Stomach smooth muscle (tissue), 2 donors: ENCODE measurements around the gene NF1.
A peak's percentile ranks its signal among the peaks of the same experiment; 100 is the strongest.

ENCODE experiments used
- H3K27ac ChIP-seq: one replicate; pipeline ENCODE4 v1.7.0; 2013; ENCODE audit warnings: mild to moderate bottlenecking, low read length, inconsistent platforms
- H3K27me3 ChIP-seq, 2 donors: one replicate each; pipeline ENCODE4 v1.7.0; 2013; ENCODE audit warnings: low read length in 2 of 2; ENCODE audit not compliant: insufficient read depth in 2 of 2, control insufficient read depth in 1 of 2
- H3K36me3 ChIP-seq, 2 donors: one replicate each; pipeline ENCODE4 v1.7.0; 2013; ENCODE audit warnings: low read length in 2 of 2; ENCODE audit not compliant: control insufficient read depth in 2 of 2, insufficient read depth in 2 of 2
- H3K4me1 ChIP-seq: one replicate; pipeline ENCODE4 v1.7.0; 2013; ENCODE audit warnings: low read length; ENCODE audit not compliant: control insufficient read depth, insufficient read depth
- H3K4me3 ChIP-seq, 2 donors: one replicate each; pipeline ENCODE4 v1.7.0; 2013; ENCODE audit warnings: low read length in 2 of 2
- H3K9ac ChIP-seq, 2 donors: one replicate each; pipeline ENCODE4 v1.7.0; 2013; ENCODE audit warnings: low read length in 2 of 2, mild to moderate bottlenecking in 1 of 2
- H3K9me3 ChIP-seq, 2 donors: one replicate each; pipeline ENCODE4 v1.7.0; 2013; ENCODE audit warnings: low read length in 2 of 2; ENCODE audit not compliant: control insufficient read depth in 2 of 2
- donor health status: healthy.
- donor health status: Pancreatic carcinoma.

The NF1 gene

GRCh38 chr17:31390748-31391495 is 296.1 kb downstream of the NF1 start:
- H3K9ac ChIP-seq = no peak overlapping the region
- no peaks in the 10 kb centered on the region for H3K36me3 ChIP-seq
- no peak overlapping the region for H3K27ac ChIP-seq
- peaks cover 44 to 50% of the 10 kb centered on the region in 2 donors for H3K27me3 ChIP-seq
- H3K4me3 ChIP-seq = peak overlapping the region; percentile 40 to 55
- peaks cover 9% of the 10 kb centered on the region for H3K4me1 ChIP-seq
- H3K9me3 ChIP-seq = no peaks in the 10 kb centered on the region

DNA sequence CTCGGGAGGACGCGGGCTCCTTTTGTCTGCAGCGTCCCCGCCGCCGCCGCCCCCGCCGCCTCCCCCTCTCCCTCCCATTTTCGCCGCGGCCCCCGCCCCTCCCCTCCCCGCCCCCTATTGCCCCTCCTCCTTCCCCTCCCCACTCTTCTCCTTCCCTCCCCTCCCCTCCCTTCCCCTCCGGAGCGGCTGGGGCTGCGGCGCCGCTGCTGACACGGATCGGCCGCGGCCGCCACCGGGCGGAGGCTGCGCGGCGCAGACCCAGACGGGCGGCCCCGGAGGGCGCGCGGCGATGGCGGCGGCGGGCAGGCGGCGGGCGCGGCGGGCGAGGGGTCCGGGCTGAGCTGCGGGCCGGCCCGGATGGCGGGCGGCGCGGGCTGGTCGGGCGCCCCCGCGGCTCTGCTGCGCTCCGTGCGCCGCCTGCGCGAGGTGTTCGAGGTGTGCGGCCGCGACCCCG is 296.7 kb downstream of the NF1 start, which contains the start of gene RAB11FIP4:
RAB11FIP4 (plus strand) TSS at position 180 of the 454 bp plus-strand sequence; CDS start at position 358, 178 bp downstream.
- no peaks in the 10 kb centered on the region for H3K36me3 ChIP-seq
- H3K9ac ChIP-seq = no peak within 1 kb of the TSS
- H3K27me3 ChIP-seq = peaks cover 49 to 53% of the 10 kb centered on the region in 2 donors
- no peak within 1 kb of the TSS for H3K27ac ChIP-seq
- no peaks in the 10 kb centered on the region for H3K9me3 ChIP-seq
- H3K4me3 ChIP-seq = peak within 1 kb of the TSS; percentile 40 to 55
- H3K4me1 ChIP-seq = peaks cover 9% of the 10 kb centered on the region

GRCh38 chr17:31392002-31392855 is 297.5 kb downstream of the NF1 start:
- H3K36me3 ChIP-seq = no peaks in the 10 kb centered on the region
- peaks cover 49 to 57% of the 10 kb centered on the region in 2 donors for H3K27me3 ChIP-seq
- H3K4me1 ChIP-seq = peaks cover 9% of the 10 kb centered on the region
- peak overlapping the region in 1 of 2 donors; percentile 55 for H3K4me3 ChIP-seq
- H3K9me3 ChIP-seq = no peaks in the 10 kb centered on the region
- no peak overlapping the region for H3K9ac ChIP-seq
- H3K27ac ChIP-seq = no peak overlapping the region

GRCh38 chr17:31392856-31393748 is 298.3 kb downstream of the NF1 start:
- Histone ChIP-seq H3K4me1 (peaks cover 9% of the 10 kb centered on the region), H3K9ac (no peak overlapping the region), H3K4me3 (no peak overlapping the region), H3K9me3 (no peaks in the 10 kb centered on the region), H3K27me3 (peaks cover 49 to 57% of the 10 kb centered on the region in 2 donors), H3K36me3 (no peaks in the 10 kb centered on the region), H3K27ac (no peak overlapping the region)

- peaks cover 9% of the 10 kb centered on the region for H3K4me1 ChIP-seq
- H3K4me3 ChIP-seq = no peak overlapping the region
- H3K9me3 ChIP-seq = no peaks in the 10 kb centered on the region
- H3K27me3 ChIP-seq = peaks cover 48 to 57% of the 10 kb centered on the region in 2 donors
- H3K36me3 ChIP-seq = no peaks in the 10 kb centered on the region
- H3K9ac ChIP-seq = no peak overlapping the region
- no peak overlapping the region for H3K27ac ChIP-seq
Measured at GRCh38 chr17:31393749-31394146, 299.0 kb downstream of the NF1 start.

DNA sequence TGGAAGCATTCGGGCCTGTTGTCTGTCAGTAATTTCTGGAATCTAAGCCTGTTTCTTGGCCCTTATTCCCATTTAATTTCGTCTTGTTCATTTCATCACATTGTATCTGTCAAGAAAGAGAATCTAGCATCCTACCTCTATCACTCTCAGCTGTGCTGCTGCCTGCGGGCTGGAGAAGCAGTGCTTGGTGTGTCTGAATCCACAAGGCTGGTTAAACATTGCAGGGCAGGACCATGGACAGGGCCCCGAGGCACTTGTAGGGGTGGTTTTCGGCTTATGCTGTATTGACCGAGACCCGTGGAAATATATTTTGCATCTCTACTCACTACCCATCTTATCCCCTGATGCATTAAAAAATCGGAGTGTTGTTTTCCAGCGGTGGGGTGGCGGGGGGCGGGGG is 299.8 kb downstream of the NF1 start:
- Histone ChIP-seq H3K9me3 (no peaks in the 10 kb centered on the region), H3K36me3 (no peaks in the 10 kb centered on the region), H3K9ac (no peak overlapping the region), H3K27ac (no peak overlapping the region), H3K27me3 (peaks cover 47 to 51% of the 10 kb centered on the region in 2 donors), H3K4me1 (peaks cover 9% of the 10 kb centered on the region), H3K4me3 (no peak overlapping the region)

DNA sequence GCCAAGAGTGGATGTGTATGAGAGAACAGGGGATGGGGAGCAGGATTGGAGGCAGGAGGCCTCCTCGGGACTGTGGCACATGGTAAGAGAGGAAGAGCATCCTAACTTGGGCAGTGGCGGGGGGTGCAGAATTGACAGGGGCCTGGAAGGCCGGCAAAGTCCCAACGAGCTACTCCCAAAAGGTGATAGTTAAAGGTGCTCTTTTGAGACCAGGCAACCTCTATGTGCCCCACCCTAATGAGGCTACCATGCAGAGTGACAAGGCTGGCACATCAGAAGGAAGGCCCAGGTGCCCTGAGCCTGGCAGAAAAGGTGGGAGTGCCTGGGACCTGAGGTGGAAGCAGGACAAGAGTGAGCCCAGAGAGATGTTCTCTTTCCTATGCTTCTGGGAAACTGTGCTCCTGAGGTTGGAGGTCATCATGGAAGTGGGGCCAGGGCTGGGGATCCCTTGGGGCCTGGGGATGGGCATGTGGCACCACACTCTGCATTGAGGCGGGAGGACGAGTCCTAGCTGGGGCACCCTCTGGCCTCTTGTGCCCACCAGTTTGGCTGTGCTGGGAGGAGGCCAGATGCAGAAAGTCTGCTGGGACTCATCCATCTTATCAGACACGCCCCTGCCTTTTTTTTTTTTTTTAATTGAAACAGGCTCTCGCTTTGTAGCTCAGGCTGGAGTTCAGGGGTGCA is 302.6 kb downstream of the NF1 start:
- H3K27me3 ChIP-seq = peaks cover 29 to 32% of the 10 kb centered on the region in 2 donors
- peaks cover 2% of the 10 kb centered on the region for H3K4me1 ChIP-seq
- H3K27ac ChIP-seq = no peak overlapping the region
- no peaks in the 10 kb centered on the region for H3K9me3 ChIP-seq
- no peak overlapping the region for H3K4me3 ChIP-seq
- H3K9ac ChIP-seq = no peak overlapping the region
- H3K36me3 ChIP-seq = no peaks in the 10 kb centered on the region

- Histone ChIP-seq H3K9ac (no peak overlapping the region), H3K27ac (no peak overlapping the region), H3K9me3 (no peaks in the 10 kb centered on the region), H3K27me3 (peaks cover 17 to 20% of the 10 kb centered on the region in 2 donors), H3K4me1 (no peaks in the 10 kb centered on the region), H3K36me3 (no peaks in the 10 kb centered on the region), H3K4me3 (no peak overlapping the region)
Measured at GRCh38 chr17:31398381-31399311, 303.9 kb downstream of the NF1 start.

DNA sequence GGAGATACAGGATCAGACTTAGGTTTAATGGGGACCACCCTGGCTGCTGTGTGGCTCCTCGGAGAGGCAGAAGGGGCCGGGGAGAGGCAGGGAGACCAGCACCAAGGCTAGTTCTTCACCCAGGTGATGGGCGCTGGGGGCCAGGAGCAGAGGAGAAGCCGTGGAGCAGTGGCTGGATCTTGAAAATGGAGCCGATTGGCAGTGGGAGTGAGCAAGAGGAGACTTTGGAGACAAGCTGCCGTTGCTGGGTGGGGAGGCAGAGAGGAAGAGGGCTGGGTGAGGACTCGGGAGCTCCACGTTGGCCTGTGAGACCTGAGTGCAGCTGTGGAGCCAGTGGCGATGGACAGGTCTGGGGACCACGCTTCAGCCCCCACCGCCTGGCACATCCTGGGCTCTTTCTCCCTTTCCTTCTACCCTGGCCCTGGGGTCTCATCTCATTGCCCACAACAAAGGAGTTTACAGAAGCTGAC is 305.7 kb downstream of the NF1 start:
- Histone ChIP-seq H3K4me3 (no peak overlapping the region), H3K36me3 (no peaks in the 10 kb centered on the region), H3K4me1 (no peaks in the 10 kb centered on the region), H3K27ac (no peak overlapping the region), H3K9me3 (no peaks in the 10 kb centered on the region), H3K27me3 (peaks cover 9 to 10% of the 10 kb centered on the region in 2 donors), H3K9ac (no peak overlapping the region)
